WTC11 (cell line): Measurements from ENCODE around the gene KIAA1671. TPM values are rescaled to one million over a fixed set of nuclear protein-coding genes. Genes with fewer than 3 reads are reported as not detected.

ENCODE experiments used
- ATAC-seq: fragments of 200-7000 bp; cut with Tn5 transposase; 2 replicates; pipeline ENCODE4 v1.10.0; 2021; ENCODE audit warnings: mild to moderate bottlenecking, moderate library complexity
- CTCF ChIA-PET: fragments of 300-600 bp; sonication (Branson Sonifier 250); formaldehyde crosslinking; loops from one replicate; lab custom pipeline; 2021; ENCODE audit warnings: antibody characterized with exemption; lab: Charles Lee
- POLR2A ChIA-PET: fragments of 350-600 bp; sonication (Branson Sonifier 250); formaldehyde crosslinking; loops from one replicate; lab custom pipeline; 2021; ENCODE audit warnings: antibody characterized with exemption; lab: Charles Lee
- DNase-seq: peaks from one replicate; pipeline ENCODE4 v3.0.0; 2021; ENCODE audit warnings: low spot score
- H3K27ac Mint-ChIP-seq: 2 replicates; pipeline ENCODE4 v1.8.0; 2021; ENCODE audit warnings: mixed read lengths
- H3K27me3 Mint-ChIP-seq: 2 replicates; pipeline ENCODE4 v1.8.0; 2021; ENCODE audit warnings: low read depth, mild to moderate bottlenecking, moderate library complexity, mixed read lengths
- H3K36me3 Mint-ChIP-seq: 2 replicates; pipeline ENCODE4 v1.8.0; 2021; ENCODE audit warnings: mixed read lengths
- H3K4me1 Mint-ChIP-seq: 2 replicates; pipeline ENCODE4 v1.8.0; 2022; ENCODE audit warnings: mixed read lengths
- H3K4me3 Mint-ChIP-seq: 2 replicates; pipeline ENCODE4 v1.8.0; 2021; ENCODE audit warnings: mild to moderate bottlenecking, moderate library complexity, mixed read lengths
- H3K9me3 Mint-ChIP-seq: 2 replicates; pipeline ENCODE4 v1.8.0; 2021; ENCODE audit warnings: mixed read lengths
- ARID4B ChIP-seq: sonication (generic); formaldehyde crosslinking; IDR thresholded peaks from 2 replicates; pipeline ENCODE4 v1.8.0; 2023; ENCODE audit warnings: missing genetic modification reagents, mild to moderate bottlenecking, borderline replicate concordance
- CTCF ChIP-seq: fragments of 200-600 bp; IDR thresholded peaks from 2 replicates; pipeline ENCODE4 v1.8.0; 2022; ENCODE audit warnings: antibody characterized with exemption
- E2F1 ChIP-seq: sonication (generic); formaldehyde crosslinking; IDR thresholded peaks from 2 replicates; pipeline ENCODE4 v1.8.0; 2022; ENCODE audit warnings: mild to moderate bottlenecking, missing genetic modification reagents
- EMX1 ChIP-seq: fragments of 250-450 bp; sonication (Bioruptor Pico); IDR thresholded peaks from 2 replicates; pipeline ENCODE4 v1.8.0; 2021; ENCODE audit warnings: mild to moderate bottlenecking
- FOXJ3 ChIP-seq: sonication (generic); formaldehyde crosslinking; IDR thresholded peaks from 2 replicates; pipeline ENCODE4 v1.9.0; 2021; ENCODE audit warnings: missing genetic modification reagents, mild to moderate bottlenecking, borderline replicate concordance
- GABPB1 ChIP-seq: sonication (generic); formaldehyde crosslinking; IDR thresholded peaks from 2 replicates; pipeline ENCODE4 v1.8.1; 2023; ENCODE audit warnings: mild to moderate bottlenecking, missing genetic modification reagents
- HMGA2 ChIP-seq: fragments of 250-450 bp; sonication (Bioruptor Pico); IDR thresholded peaks from 2 replicates; pipeline ENCODE4 v1.4.0; 2021; ENCODE audit warnings: mild to moderate bottlenecking, moderate library complexity
- MAX ChIP-seq: sonication (generic); formaldehyde crosslinking; IDR thresholded peaks from 2 replicates; pipeline ENCODE4 v1.8.0; 2022; ENCODE audit warnings: mild to moderate bottlenecking, missing genetic modification reagents
- NFE2L1 ChIP-seq: sonication (generic); formaldehyde crosslinking; IDR thresholded peaks from 2 replicates; pipeline ENCODE4 v1.8.1; 2023; ENCODE audit warnings: missing genetic modification reagents
- NFYB ChIP-seq: sonication (generic); formaldehyde crosslinking; conservative IDR thresholded peaks from 2 replicates; pipeline ENCODE4 v1.8.0; 2022; ENCODE audit warnings: low read depth, missing genetic modification reagents
- NR1H2 ChIP-seq: sonication (generic); formaldehyde crosslinking; IDR thresholded peaks from 2 replicates; pipeline ENCODE4 v1.9.0; 2021; ENCODE audit warnings: mild to moderate bottlenecking, moderate library complexity, missing genetic modification reagents
- NR3C1 ChIP-seq: sonication (generic); formaldehyde crosslinking; conservative IDR thresholded peaks from 2 replicates; pipeline ENCODE4 v1.8.1; 2023; ENCODE audit warnings: low read depth, mild to moderate bottlenecking, missing genetic modification reagents
- PREB ChIP-seq: sonication (generic); formaldehyde crosslinking; IDR thresholded peaks from 2 replicates; pipeline ENCODE4 v1.8.1; 2022; ENCODE audit warnings: mild to moderate bottlenecking, missing genetic modification reagents, moderate library complexity, borderline replicate concordance
- RORB ChIP-seq: fragments of 250-450 bp; sonication (Bioruptor Pico); IDR thresholded peaks from 2 replicates; pipeline ENCODE4 v1.9.0; 2021; ENCODE audit warnings: mild to moderate bottlenecking
- SMAD4 ChIP-seq: sonication (generic); formaldehyde crosslinking; IDR thresholded peaks from 2 replicates; pipeline ENCODE4 v1.8.0; 2022; ENCODE audit warnings: mild to moderate bottlenecking, missing genetic modification reagents
- SP1 ChIP-seq: sonication (generic); formaldehyde crosslinking; conservative IDR thresholded peaks from 2 replicates; pipeline ENCODE4 v1.8.1; 2022; ENCODE audit warnings: missing genetic modification reagents
- STAT6 ChIP-seq: sonication (generic); formaldehyde crosslinking; conservative IDR thresholded peaks from 2 replicates; pipeline ENCODE4 v1.8.1; 2023; ENCODE audit warnings: mild to moderate bottlenecking, low read depth, missing genetic modification reagents, moderate library complexity
- TEAD4 ChIP-seq: sonication (generic); formaldehyde crosslinking; IDR thresholded peaks from 2 replicates; pipeline ENCODE4 v1.8.0; 2022; ENCODE audit warnings: mild to moderate bottlenecking, missing genetic modification reagents
- USF2 ChIP-seq: sonication (generic); formaldehyde crosslinking; IDR thresholded peaks from 2 replicates; pipeline ENCODE4 v1.8.1; 2023; ENCODE audit warnings: mild to moderate bottlenecking, missing genetic modification reagents, moderate library complexity
- ZBTB43 ChIP-seq: sonication (generic); formaldehyde crosslinking; IDR thresholded peaks from 2 replicates; pipeline ENCODE4 v1.8.1; 2023; ENCODE audit warnings: mild to moderate bottlenecking, missing genetic modification reagents
- total RNA-seq: library from RNA; stranded (reverse); gene quantifications from 3 replicates; pipeline ENCODE4 v1.2.3, GENCODE V29; 2021

The KIAA1671 gene
- total RNA-seq, 1 experiment from 2014 or later: 26.0 TPM

- TF ChIP-seq RORB (CRISPR knock-in tag): no peak
- TF ChIP-seq NR1H2: no peak
- TF ChIP-seq NFE2L1 (CRISPR knock-in tag): no peak
- TF ChIP-seq EMX1 (CRISPR knock-in tag): no peak
- TF ChIP-seq HMGA2: no peak
Measured at GRCh38 chr22:24973872-24974271, 21.4 kb downstream of the KIAA1671 start (continued).

- peak overlapping the region; percentile 80 for H3K27ac Mint-ChIP-seq
- H3K4me3 Mint-ChIP-seq: no peak overlapping the region
- POLR2A ChIA-PET: no interaction called here
- H3K36me3 Mint-ChIP-seq: no peaks in the 10 kb centered on the region; the same call in 1 of the 2 replicates
- ATAC-seq (no peak), DNase-seq (no peak)
- no peaks in the 10 kb centered on the region for H3K27me3 Mint-ChIP-seq
- H3K9me3 Mint-ChIP-seq: no peaks in the 10 kb centered on the region
- peaks cover 45% of the 10 kb centered on the region for H3K4me1 Mint-ChIP-seq
- CTCF ChIA-PET: interaction anchor here (1.1 to 2.2 kb wide), 5 partner anchors 9 to 124 kb away, joined by 4 to 7 read pairs (median 5); no protein-coding TSS in a partner anchor
- no peak for TF ChIP-seq CTCF
- TF ChIP-seq RORB (CRISPR knock-in tag): no peak
- TF ChIP-seq NR3C1 (CRISPR knock-in tag): no peak
- TF ChIP-seq USF2 (CRISPR knock-in tag): no peak
- TF ChIP-seq NFE2L1 (CRISPR knock-in tag): no peak
- no peak for TF ChIP-seq SP1 (CRISPR knock-in tag)
- TF ChIP-seq ZBTB43 (CRISPR knock-in tag): no peak
- no peak for TF ChIP-seq TEAD4
- no peak for TF ChIP-seq GABPB1 (CRISPR knock-in tag)
- no peak for TF ChIP-seq ARID4B (CRISPR knock-in tag)
- no peak for TF ChIP-seq STAT6
- no peak for TF ChIP-seq NFYB (CRISPR knock-in tag)
- no peak for TF ChIP-seq PREB
- TF ChIP-seq E2F1: no peak
- no peak for TF ChIP-seq FOXJ3 (CRISPR knock-in tag)
- no peak for TF ChIP-seq SMAD4 (CRISPR knock-in tag)
- TF ChIP-seq MAX (CRISPR knock-in tag): no peak
Measured at GRCh38 chr22:24975125-24975640, 22.7 kb downstream of the KIAA1671 start.
